Naive thymus-derived CD8-positive, alpha-beta T cell (primary cell): ENCODE results near the gene PTPRT. TPM values are rescaled to one million over a fixed set of nuclear protein-coding genes. Genes with fewer than 3 reads are reported as not detected.

ENCODE experiments used
- ATAC-seq, 2 donors: fragments of 150-1000 bp; cut with Tn5 transposase in 1 of 2; sonication (Bioruptor Pico), chemical (Tn5 transposase) in 1 of 2; 1 replicate in 1 of 2; 2 replicates in 1 of 2; pipeline ENCODE4 v1.10.0; 2021; ENCODE audit warnings: mild to moderate bottlenecking in 2 of 2, moderate library complexity in 2 of 2
- POLR2A ChIA-PET: fragments of 350-600 bp; sonication (Branson Sonifier 250); formaldehyde crosslinking; loops from one replicate; lab custom pipeline; 2021; ENCODE audit warnings: antibody characterized with exemption; lab: Charles Lee
- DNase-seq, 10 donors: peaks; one replicate each; pipeline versions ENCODE4 v3.0.0 to v3.0.0-alpha.2; 2020 to 2022
- H3K27ac Mint-ChIP-seq, 10 donors: one replicate each; pipeline ENCODE4 v1.8.0; 2020 to 2022; ENCODE audit warnings: mild to moderate bottlenecking in 10 of 10, mixed read lengths in 10 of 10, moderate library complexity in 4 of 10, inconsistent platforms in 1 of 10
- H3K27me3 Mint-ChIP-seq, 5 donors: one replicate each; pipeline ENCODE4 v1.8.0; 2021 to 2022; ENCODE audit warnings: mixed read lengths in 5 of 5
- H3K36me3 Mint-ChIP-seq, 3 donors: one replicate each; pipeline ENCODE4 v1.8.0; 2020 to 2022; ENCODE audit warnings: mixed read lengths in 3 of 3, mild to moderate bottlenecking in 2 of 3, inconsistent platforms in 1 of 3
- H3K4me1 Mint-ChIP-seq, 4 donors: one replicate each; pipeline ENCODE4 v1.8.0; 2021 to 2022; ENCODE audit warnings: mixed read lengths in 4 of 4
- H3K4me3 Mint-ChIP-seq, 10 donors: one replicate each; pipeline ENCODE4 v1.8.0; 2020 to 2022; ENCODE audit warnings: mild to moderate bottlenecking in 10 of 10, mixed read lengths in 10 of 10, moderate library complexity in 6 of 10, inconsistent platforms in 1 of 10
- H3K9me3 Mint-ChIP-seq, 9 donors: one replicate each; pipeline ENCODE4 v1.8.0; 2020 to 2022; ENCODE audit warnings: mixed read lengths in 9 of 9, mild to moderate bottlenecking in 3 of 9, inconsistent platforms in 1 of 9, moderate library complexity in 1 of 9
- polyA plus RNA-seq, 3 donors: library from polyadenylated mRNA; unstranded; fragments of 300-500 nt; fragmentation: Illumina TruSeq; gene quantifications; one replicate each; pipeline ENCODE4 v1.2.3, GENCODE V29; 2021
- total RNA-seq, 8 experiments: library from RNA in 2 of 8; stranded (reverse) in 2 of 8; gene quantifications; one replicate each; pipeline ENCODE4 v1.2.3 and lab custom pipeline; 2021 to 2026

The PTPRT gene
- total and polyA plus RNA-seq, 5 experiments from 2014 or later, result not detected

DNA sequence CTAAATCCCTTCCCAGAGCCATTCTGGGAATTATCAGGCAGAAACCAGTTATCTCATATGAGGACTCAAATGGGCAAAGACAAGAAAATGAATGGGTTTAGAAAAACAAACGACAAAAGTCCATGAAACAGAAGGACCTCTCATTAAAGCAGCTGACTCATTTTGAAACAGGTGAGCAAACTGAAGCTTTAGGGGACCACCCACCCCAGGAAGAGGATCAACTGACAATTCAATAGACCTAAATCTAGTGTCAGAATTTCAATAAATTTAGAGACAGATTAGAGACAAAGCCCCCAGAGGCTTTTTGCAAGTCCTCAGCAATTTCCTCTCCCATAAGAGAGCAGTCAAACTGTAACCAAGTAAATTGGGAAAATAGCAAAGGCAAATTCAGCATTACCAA is 333.8 kb downstream of the PTPRT start:
- POLR2A ChIA-PET, result no interaction called here
- ATAC-seq (no peak), DNase-seq (no peak)
- Mint-ChIP-seq H3K9me3 (peaks cover 0 to 16% (median 0%) of the 10 kb centered on the region in 9 donors), H3K36me3 (no peaks in the 10 kb centered on the region), H3K27me3 (peaks cover 0 to 9% (median 0%) of the 10 kb centered on the region in 5 donors), H3K4me1 (no peaks in the 10 kb centered on the region), H3K27ac (no peak overlapping the region), H3K4me3 (no peak overlapping the region)

DNA sequence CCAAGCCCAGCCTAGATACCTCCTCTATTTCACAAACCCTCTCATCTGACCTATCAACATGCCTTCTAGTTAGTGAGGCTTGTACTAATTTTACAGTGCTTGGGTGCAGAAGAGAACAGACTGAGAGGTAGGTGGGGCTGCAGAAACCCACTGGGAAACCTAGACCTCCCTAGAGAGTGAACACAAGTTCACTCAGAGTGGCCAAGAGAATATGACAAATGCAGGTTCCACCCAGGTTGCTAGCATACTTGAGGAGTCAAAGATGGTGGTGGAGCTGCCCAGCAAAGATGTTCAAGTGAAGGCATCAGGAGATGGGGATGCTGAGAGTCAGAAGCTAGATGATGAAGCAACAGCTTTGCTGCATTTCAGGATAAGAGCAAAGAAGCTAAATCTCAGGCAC is 337.0 kb downstream of the PTPRT start:
- POLR2A ChIA-PET, result no interaction called here
- peak overlapping the region in 1 of 10 donors; percentile 52 for H3K4me3 Mint-ChIP-seq

DNA sequence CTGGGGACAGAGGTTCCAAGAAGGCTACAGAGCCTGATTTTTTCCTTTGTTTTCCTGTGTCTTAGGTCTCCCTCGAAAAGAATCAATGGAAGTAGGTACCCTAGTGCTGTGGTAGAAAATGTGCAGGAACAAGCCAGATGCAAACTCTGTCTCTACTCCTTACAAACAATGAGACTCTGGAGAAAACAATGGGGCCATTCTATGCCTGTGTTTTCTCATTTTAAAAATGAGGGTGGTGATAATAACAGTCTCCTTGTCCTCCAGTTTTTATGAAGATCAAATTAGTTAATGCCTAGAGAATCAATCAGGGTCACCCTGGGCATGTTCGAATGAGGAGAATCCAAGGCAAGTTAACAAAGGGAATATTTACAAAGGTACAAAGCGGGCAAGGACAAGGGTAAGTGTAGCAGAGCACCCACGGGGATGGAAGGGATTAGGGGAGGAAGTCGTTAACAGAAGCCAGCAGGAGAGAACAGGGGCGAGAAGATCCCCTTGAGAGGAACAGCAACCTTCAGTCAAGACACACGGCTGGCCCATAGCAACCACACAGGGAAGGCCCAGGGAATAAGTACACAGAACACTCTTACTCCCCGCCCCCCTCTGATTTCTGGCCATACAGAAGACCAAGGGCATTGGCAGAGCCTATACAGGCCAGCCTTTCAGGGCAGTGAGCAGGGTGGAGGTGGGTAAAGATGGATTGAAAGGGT is 342.8 kb downstream of the PTPRT start:
- no peaks in the 10 kb centered on the region for H3K27me3 Mint-ChIP-seq
- H3K27ac Mint-ChIP-seq, result no peak overlapping the region
- DNase-seq (no peak), ATAC-seq (no peak)
- H3K9me3 Mint-ChIP-seq, result peaks cover 0 to 42% (median 3%) of the 10 kb centered on the region in 9 donors
- POLR2A ChIA-PET, result no interaction called here
- H3K4me3 Mint-ChIP-seq, result no peak overlapping the region
- no peaks in the 10 kb centered on the region for H3K4me1 Mint-ChIP-seq
- H3K36me3 Mint-ChIP-seq, result no peaks in the 10 kb centered on the region

More for the DNA sequence above, 337.0 kb downstream of the PTPRT start:
- no peaks in the 10 kb centered on the region for H3K4me1 Mint-ChIP-seq
- H3K27ac Mint-ChIP-seq, result no peak overlapping the region
- DNase-seq (no peak), ATAC-seq (no peak)
- H3K9me3 Mint-ChIP-seq, result peaks cover 0 to 22% (median 4%) of the 10 kb centered on the region in 9 donors
- no peaks in the 10 kb centered on the region for H3K36me3 Mint-ChIP-seq
- H3K27me3 Mint-ChIP-seq, result peaks cover 0 to 7% (median 0%) of the 10 kb centered on the region in 5 donors

DNA sequence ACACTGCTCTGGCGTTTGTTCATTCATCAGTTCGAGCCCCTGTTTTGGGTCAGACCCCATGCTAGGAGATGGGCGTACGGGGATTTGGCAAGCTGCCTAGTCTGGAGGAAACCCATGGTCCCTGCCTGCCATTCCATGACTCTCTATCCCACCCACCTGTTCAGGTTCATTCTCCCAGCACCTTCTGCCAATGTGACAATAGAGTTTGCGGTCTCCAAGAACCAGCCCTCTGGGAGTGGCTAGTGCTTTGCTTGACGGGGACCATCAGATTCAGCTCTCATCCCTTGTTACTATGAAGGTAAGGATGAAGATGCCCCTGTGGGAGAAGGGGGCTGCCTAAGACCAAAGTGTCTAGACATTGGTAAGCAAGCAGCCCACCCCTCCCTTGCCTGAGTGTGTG is 345.0 kb downstream of the PTPRT start:
- Mint-ChIP-seq H3K4me3 (no peak overlapping the region), H3K9me3 (peaks cover 0 to 26% (median 2%) of the 10 kb centered on the region in 9 donors), H3K27ac (no peak overlapping the region), H3K27me3 (no peaks in the 10 kb centered on the region), H3K36me3 (no peaks in the 10 kb centered on the region), H3K4me1 (no peaks in the 10 kb centered on the region)
- DNase-seq (no peak), ATAC-seq (no peak)
- POLR2A ChIA-PET, result no interaction called here

DNA sequence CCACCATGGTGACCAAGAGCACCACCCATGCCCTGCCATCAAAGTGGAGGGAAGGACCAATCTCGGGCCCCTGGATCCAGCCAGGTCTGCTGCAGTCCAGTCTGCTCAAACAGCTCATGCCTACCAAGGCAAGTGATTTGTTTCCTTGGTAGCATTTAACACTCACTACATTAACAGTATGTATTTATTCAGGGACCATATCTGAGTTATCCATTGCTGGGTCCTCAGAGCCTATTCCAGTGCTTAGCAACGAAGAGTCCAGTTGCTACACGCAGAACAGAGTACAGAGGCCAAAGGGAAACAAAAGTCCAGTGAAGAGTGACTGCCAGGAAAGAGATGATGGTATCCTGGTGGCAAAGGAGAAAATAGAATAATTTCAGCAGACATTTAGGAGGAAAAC is 352.2 kb downstream of the PTPRT start:
- H3K9me3 Mint-ChIP-seq, result peaks cover 0 to 12% (median 2%) of the 10 kb centered on the region in 9 donors
- no peaks in the 10 kb centered on the region for H3K4me1 Mint-ChIP-seq
- POLR2A ChIA-PET, result interaction anchor here (0.5 kb wide), 1 partner anchor 30 kb away, joined by 6 read pairs; no protein-coding TSS in a partner anchor
- ATAC-seq, result no peak
- no peaks in the 10 kb centered on the region for H3K27me3 Mint-ChIP-seq
- no peak overlapping the region for H3K27ac Mint-ChIP-seq
- H3K36me3 Mint-ChIP-seq, result no peaks in the 10 kb centered on the region
- no peak for DNase-seq
- H3K4me3 Mint-ChIP-seq, result no peak overlapping the region

DNA sequence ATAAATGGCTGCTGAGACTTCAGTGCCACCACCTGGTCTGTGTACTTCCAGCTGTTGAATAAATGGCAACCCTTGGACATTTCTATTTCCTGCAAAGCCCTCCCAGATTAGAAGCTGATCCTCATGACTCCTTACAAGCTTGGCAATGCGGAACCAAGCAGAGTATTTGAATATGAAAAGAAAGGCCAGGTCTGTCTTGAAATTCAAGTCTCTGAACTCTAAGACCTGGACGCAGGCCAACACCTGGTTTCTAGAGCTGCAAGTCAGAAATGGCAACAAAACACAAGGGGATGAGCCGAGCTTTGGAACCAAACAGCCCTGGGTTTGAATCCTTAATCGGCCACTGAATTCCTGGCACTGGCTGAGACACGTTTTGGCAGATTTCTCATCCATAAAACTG is 353.4 kb downstream of the PTPRT start:
- H3K4me1 Mint-ChIP-seq, result no peaks in the 10 kb centered on the region
- H3K9me3 Mint-ChIP-seq, result peaks cover 0 to 10% (median 2%) of the 10 kb centered on the region in 9 donors
- no peak overlapping the region for H3K27ac Mint-ChIP-seq
- POLR2A ChIA-PET, result no interaction called here
- ATAC-seq (no peak), DNase-seq (no peak)
- H3K36me3 Mint-ChIP-seq, result no peaks in the 10 kb centered on the region
- H3K4me3 Mint-ChIP-seq, result no peak overlapping the region
- no peaks in the 10 kb centered on the region for H3K27me3 Mint-ChIP-seq

DNA sequence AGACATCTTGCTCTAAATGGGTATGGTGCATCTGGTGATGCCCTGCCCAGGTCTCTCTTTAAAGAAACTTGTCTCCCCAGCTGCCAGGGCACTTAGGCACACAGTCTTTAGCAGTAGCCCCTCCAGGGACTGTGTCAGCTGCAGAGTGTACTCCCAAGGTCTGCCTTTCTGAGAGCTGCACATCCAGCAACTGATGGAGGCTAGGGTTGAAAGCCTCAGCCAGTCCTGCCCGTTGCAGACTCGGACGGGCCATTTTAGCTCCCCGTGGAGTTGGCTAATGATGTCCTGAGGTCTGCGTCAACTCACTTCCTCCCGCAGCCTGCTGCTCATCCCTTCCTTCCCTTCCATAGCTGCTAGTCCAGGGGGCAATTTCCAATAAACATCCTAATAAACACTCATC is 381.8 kb downstream of the PTPRT start:
- Mint-ChIP-seq H3K36me3 (no peaks in the 10 kb centered on the region), H3K9me3 (peaks cover 0 to 10% (median 0%) of the 10 kb centered on the region in 9 donors), H3K4me1 (no peaks in the 10 kb centered on the region), H3K27me3 (peaks cover 0 to 14% (median 0%) of the 10 kb centered on the region in 5 donors), H3K27ac (no peak overlapping the region), H3K4me3 (no peak overlapping the region)
- DNase-seq (no peak), ATAC-seq (no peak)
- POLR2A ChIA-PET, result no interaction called here

DNA sequence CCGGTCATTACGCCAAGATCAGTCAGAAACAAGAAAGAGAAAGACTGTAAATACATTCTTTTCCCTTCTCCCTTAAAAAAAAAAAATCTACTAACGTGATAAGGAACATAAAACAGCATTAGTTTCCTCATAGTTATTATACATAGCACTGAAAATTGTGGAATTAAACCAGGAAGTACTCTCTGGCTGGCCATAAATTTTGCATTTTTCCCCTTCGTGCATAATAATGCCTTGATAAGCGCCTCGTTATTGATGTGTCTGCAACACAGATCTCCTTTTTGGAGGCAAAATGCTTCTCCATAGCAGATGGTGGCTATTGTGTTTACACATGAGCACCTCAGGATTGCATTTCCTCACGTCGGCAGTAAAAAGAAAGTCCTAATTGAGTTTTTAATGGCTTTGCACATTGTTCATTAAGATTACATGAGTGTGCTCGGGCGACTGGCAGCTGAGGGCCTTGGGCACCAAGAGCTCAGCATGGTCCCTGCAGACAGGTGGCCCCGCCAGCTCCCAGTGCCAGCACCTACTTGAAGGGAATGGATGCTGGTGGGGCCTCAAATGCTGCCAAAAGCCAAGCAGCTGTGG is 394.5 kb downstream of the PTPRT start:
- peaks cover 0 to 29% (median 7%) of the 10 kb centered on the region in 9 donors for H3K9me3 Mint-ChIP-seq

DNA sequence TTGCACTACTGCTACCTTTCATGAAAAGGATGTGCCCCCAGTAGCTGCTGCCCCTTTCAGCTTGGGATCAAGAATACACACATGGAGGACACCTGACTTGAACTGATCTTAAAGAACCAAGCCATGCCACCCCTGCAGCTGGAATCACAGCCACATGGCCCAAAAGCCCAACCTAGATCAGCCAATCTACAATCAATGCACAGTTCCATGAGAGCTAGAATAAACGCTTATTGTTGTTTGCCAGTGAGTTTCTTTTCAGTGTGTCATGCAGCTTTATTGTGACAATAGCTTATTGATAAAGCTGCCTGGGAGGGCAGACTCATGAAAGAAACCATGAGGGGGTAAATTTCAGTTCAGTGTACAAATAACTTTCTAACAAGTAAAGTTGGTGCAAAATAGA is 397.7 kb downstream of the PTPRT start:
- Mint-ChIP-seq H3K4me1 (peaks cover 0 to 3% (median 0%) of the 10 kb centered on the region in 4 donors), H3K9me3 (peaks cover 0 to 19% (median 5%) of the 10 kb centered on the region in 9 donors), H3K27ac (no peak overlapping the region), H3K36me3 (no peaks in the 10 kb centered on the region), H3K4me3 (no peak overlapping the region), H3K27me3 (peaks cover 0 to 6% (median 3%) of the 10 kb centered on the region in 5 donors)
- ATAC-seq, result no peak
- POLR2A ChIA-PET, result no interaction called here
- DNase-seq, result no peak

More for the DNA sequence above, 394.5 kb downstream of the PTPRT start:
- POLR2A ChIA-PET, result no interaction called here
- ATAC-seq, result no peak
- Mint-ChIP-seq H3K36me3 (no peaks in the 10 kb centered on the region), H3K4me1 (no peaks in the 10 kb centered on the region), H3K4me3 (no peak overlapping the region), H3K27ac (no peak overlapping the region), H3K27me3 (peaks cover 0 to 5% (median 3%) of the 10 kb centered on the region in 5 donors)
- no peak for DNase-seq

DNA sequence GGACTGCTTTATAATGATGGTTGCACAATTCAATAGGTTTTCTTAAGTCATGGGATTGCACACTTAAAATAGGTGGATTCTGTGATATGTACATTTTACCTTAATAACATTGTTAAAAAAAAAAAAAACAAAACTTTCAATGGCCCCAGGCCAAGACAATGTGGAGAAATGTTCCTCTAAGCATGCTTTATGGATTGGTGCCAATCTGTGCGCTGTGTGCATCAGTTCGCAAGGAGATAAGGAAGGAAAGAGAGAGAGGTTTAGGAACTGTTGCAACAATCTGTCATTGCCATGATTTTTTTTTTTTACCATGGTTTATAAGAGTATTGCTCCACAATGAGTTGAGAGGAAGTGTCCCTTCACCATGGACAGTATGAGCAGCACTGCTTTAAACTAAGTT is 399.6 kb downstream of the PTPRT start:
- ATAC-seq (no peak), DNase-seq (no peak)
- Mint-ChIP-seq H3K4me1 (peaks cover 0 to 3% (median 0%) of the 10 kb centered on the region in 4 donors), H3K27ac (no peak overlapping the region), H3K9me3 (peaks cover 0 to 10% (median 0%) of the 10 kb centered on the region in 9 donors), H3K36me3 (no peaks in the 10 kb centered on the region), H3K4me3 (no peak overlapping the region), H3K27me3 (peaks cover 0 to 6% (median 1%) of the 10 kb centered on the region in 5 donors)
- POLR2A ChIA-PET, result no interaction called here

DNA sequence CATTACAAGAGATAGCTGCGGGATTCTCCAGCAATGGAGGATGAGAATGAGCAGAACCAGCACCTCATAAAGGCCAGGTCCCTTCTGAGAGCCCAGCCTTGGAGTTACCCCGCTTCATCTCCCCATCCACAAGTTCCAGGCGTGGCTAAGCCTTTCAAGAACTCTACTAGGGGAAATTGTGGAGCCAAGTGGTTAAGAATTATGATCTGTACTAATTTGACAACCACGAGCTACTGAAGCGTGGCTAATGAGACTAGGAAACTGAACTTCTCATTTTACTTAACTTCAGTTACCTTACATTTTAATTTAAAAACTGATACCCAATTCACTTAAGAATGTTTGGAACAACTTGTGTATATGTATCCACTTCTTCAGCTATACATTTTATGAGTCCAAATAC is 401.0 kb downstream of the PTPRT start:
- ATAC-seq (no peak), DNase-seq (no peak)
- peaks cover 0 to 3% (median 1%) of the 10 kb centered on the region in 5 donors for H3K27me3 Mint-ChIP-seq
- H3K4me3 Mint-ChIP-seq, result no peak overlapping the region
- peaks cover 0 to 3% (median 0%) of the 10 kb centered on the region in 4 donors for H3K4me1 Mint-ChIP-seq
- H3K27ac Mint-ChIP-seq, result no peak overlapping the region
- no peaks in the 10 kb centered on the region for H3K36me3 Mint-ChIP-seq
- POLR2A ChIA-PET, result no interaction called here
- peaks cover 0 to 9% (median 0%) of the 10 kb centered on the region in 9 donors for H3K9me3 Mint-ChIP-seq

DNA sequence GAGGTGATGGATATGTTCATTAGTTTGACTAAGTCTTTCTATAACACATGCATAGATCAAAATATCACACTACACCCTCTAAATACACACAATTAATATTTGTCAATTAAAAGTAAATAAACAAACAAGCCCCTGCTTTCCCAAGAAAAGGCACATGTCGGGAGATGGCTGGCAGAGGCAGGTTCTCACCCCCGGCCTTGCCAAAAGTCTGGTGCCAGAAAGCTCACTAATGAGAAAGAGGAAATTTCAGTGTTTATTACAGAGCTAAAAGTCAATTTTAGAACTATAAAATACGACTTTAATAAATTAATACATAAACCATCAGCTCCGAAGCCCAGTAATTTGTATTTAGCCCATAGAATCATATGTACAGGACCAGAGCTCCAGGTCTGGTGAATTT is 404.7 kb downstream of the PTPRT start:
- Mint-ChIP-seq H3K27me3 (peaks cover 0 to 14% (median 3%) of the 10 kb centered on the region in 5 donors), H3K4me3 (no peak overlapping the region), H3K4me1 (peaks cover 0 to 3% (median 0%) of the 10 kb centered on the region in 4 donors), H3K9me3 (peaks cover 0 to 20% (median 0%) of the 10 kb centered on the region in 9 donors), H3K36me3 (no peaks in the 10 kb centered on the region), H3K27ac (no peak overlapping the region)
- ATAC-seq (no peak), DNase-seq (no peak)
- POLR2A ChIA-PET, result no interaction called here

DNA sequence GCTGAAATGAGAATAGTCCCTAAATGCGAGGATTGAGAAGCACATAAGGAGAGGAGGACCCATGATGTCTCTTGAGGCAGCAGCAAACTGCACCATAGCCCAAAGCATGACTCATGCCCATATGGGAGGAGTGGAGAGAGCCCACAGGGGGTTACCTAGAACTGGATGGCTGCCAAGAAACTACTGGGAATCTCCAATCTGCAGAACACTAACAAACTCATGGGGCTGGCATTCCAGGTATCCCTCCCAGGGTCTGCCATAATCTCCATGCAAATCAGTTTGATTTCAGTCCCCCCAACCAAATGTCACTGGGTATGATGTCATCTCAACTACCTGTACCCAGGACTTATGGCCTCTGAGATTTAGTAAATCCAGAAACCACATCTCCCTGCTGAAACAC is 410.5 kb downstream of the PTPRT start:
- Mint-ChIP-seq H3K36me3 (no peaks in the 10 kb centered on the region), H3K4me3 (no peak overlapping the region), H3K4me1 (no peaks in the 10 kb centered on the region), H3K9me3 (peaks cover 0 to 20% (median 0%) of the 10 kb centered on the region in 9 donors), H3K27ac (no peak overlapping the region), H3K27me3 (peaks cover 0 to 25% (median 0%) of the 10 kb centered on the region in 5 donors)
- POLR2A ChIA-PET, result no interaction called here
- ATAC-seq (no peak), DNase-seq (no peak)
